ENCODE measurements around the gene COLEC11.
"Not testable (repeated sequence)": the region's sequence is repeated elsewhere in the genome, so short reads cannot be mapped to it uniquely, and the experiment has no call there.

COLEC11 gene

DNA sequence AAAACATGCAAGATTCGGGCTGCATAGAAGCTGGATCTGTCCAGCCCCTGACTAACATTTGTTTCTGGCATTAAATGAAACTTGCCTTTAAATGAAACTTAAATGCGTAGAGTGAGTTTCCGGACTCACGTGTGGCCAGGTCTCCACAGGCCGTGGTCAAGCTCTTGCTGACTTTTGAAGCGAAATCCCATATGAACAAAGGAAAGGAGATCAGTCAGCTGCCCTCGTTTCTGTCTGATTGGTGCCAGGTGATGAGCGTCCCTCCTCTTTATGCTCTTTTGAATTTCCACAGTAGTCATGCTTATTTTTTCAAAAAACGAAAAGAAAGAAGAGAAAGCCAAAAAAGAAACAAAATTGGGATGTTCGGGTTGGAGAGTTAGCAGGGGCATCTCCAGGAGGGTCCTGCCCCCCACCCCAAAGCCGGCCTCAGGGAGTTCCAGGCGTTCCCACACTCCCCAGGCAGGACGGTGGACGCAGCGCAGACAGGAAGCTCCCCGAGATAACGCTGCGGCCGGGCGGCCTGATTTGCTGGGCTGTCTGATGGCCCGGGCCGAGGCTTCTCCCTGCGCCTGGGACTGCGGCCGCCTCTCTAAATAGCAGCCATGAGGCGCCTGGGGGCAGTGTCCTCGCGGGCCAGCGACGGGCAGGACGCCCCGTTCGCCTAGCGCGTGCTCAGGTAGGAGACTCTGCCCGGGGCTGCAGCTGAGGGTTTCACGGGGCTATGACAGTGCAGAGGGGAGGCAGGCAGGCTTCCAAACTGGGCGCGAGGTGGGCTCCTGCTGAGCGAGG lies at the start of gene COLEC11:
COLEC11 (plus strand) TSS at position 620 of the 789 bp plus-strand sequence. CDS start 9,229 bp downstream, outside the sequence.
- no peak for DNase-seq

DNA sequence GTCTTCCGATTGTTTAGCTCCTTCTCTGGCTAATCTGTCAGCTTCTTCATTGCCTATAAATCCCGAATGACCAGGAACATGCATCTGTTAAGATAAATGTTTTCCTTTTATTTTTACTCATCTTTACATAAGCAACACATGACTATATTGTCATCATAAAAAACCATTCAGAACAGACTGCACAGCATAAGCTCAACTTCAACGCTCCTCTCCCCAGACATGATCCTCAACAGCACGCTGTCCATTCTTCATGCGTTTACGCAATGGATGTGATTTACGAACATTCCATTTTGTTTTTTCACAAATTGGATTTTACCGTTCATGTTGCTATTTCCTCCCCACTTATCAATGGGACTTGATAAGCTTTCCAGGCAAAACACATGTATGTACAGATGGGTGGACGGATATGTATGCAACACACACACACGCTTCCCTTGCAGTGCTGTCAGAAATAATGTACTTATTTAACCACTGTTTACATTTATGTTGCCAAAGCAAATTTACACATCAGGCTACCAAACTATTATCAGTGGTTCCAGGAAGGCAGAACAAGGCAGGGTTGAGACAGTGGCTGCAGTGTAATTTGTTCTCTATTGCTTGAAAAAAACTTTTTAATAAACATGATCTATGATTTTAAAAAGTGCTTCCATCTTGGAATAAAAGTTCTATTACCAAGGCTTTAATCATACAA lies 49.0 kb upstream of the COLEC11 start:
- no peak for DNase-seq

GRCh38 chr2:3547915-3548314 lies 47.0 kb upstream of the COLEC11 start:
- no peak for DNase-seq

DNA sequence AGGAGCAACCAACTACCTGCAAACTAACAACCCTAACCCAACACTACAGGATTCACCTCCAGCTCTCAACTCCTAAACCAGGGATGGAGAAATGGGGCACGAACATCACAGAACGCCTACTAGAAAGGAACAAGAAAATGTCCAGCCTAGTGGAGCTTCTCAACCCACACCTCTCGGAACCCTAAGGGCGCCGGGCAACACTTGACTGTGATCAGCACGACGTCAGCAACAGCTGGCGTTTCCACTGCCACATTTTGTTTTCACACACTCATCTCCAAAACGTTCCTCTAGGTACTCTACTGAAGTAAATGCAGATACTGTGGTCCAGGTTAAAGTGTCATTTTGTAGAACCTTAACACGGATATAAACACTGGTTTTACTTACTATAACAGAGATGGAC lies 41.0 kb upstream of the COLEC11 start:
- DNase-seq, result no peak

GRCh38 chr2:3557639-3558204 lies 37.2 kb upstream of the COLEC11 start:
- DNase-seq, result no peak

- DNase-seq, result peak; percentile 98
Observed at GRCh38 chr2:3558205-3559014, 36.5 kb upstream of the COLEC11 start, which contains the start of gene RNASEH1. RNASEH1 (minus strand) TSS chr2:3558333; CDS start chr2:3558260, 73 bp downstream.

GRCh38 chr2:3563521-3563976 lies 31.4 kb upstream of the COLEC11 start:
- DNase-seq, result peak; percentile 6

- no peak for DNase-seq
Observed at GRCh38 chr2:3565117-3565516, 29.8 kb upstream of the COLEC11 start.

GRCh38 chr2:3566806-3567205 lies 28.1 kb upstream of the COLEC11 start:
- DNase-seq, result no peak

DNA sequence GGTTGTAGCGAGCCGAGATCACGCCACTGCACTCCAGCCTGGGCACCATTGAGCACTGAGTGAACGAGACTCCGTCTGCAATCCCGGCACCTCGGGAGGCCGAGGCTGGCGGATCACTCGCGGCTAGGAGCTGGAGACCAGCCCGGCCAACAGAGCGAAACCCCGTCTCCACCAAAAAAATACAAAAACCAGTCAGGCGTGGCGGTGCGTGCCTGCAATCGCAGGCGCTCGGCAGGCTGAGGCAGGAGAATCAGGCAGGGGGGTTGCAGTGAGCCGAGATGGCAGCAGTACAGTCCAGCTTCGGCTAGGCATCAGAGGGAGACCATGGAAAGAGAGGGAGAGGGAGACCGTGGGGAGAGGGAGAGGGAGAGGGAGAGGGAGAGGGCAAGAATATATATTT lies 25.3 kb upstream of the COLEC11 start:
- DNase-seq, result not testable (repeated sequence)

DNA sequence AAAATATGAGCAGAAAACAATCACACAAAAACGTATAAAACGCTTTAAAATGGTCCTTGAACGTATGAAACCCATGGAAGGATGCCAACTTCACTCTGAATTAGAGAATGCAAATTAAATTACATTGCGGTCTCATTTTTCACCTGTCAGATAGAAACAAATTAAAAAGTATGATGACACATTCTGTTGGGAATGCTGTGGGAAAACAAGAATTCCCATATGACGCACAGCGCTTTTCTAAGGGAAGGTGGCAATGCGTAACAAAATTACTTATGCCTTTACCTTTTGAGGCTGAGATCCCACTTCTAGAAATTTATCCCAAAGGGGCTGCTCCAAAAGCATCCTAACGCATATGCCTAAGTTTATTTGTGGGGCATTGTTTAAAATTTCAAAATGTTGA lies 23.6 kb upstream of the COLEC11 start:
- DNase-seq, result no peak

DNA sequence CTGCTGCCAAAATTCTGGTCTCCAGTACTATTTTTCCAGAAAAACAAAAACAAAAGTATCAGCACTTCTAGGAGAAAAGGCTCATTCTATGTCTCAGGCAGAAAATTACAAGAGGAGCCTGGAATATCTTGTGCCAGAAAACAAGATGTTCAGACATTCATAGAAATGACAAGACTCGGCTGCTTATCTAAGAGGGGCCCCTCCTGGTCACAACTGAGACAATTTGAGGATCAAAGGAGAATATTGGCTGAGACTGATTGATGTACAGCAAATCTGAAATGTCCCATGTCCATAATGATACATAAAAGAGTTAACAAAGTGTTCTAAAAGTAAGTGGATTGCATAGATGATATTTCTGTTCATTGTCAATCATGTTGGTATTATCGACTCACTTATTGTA lies 22.3 kb upstream of the COLEC11 start:
- no peak for DNase-seq

GRCh38 chr2:3574155-3574554 lies 20.8 kb upstream of the COLEC11 start:
- no peak for DNase-seq

- DNase-seq, result no peak
Observed at GRCh38 chr2:3575534-3576262, 19.2 kb upstream of the COLEC11 start.

- not testable (repeated sequence) for DNase-seq
Observed at GRCh38 chr2:3576263-3576630, 18.7 kb upstream of the COLEC11 start.

DNA sequence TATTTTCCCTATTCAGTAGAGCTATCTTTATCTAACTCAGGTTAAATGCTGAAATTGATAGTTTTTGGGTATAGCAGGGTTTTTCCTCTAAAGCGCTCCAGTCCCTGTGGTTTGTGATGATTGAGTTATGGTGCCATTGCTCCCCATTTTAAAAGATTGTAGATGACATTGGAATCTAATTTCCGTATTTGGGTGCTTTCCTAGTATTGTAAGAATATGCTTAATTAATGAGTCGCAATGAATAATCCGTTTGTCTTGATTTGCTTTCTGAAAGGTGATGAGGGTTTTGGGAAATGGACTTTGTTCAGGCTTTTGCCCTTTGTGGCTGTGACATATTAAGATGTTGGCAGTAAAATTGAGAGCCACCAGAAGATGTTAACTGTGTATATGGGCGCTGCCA lies 15.9 kb upstream of the COLEC11 start:
- DNase-seq, result no peak

GRCh38 chr2:3580449-3580848 lies 14.5 kb upstream of the COLEC11 start:
- DNase-seq, result no peak

- DNase-seq, result no peak
Observed at GRCh38 chr2:3581367-3582262, 13.3 kb upstream of the COLEC11 start.

DNA sequence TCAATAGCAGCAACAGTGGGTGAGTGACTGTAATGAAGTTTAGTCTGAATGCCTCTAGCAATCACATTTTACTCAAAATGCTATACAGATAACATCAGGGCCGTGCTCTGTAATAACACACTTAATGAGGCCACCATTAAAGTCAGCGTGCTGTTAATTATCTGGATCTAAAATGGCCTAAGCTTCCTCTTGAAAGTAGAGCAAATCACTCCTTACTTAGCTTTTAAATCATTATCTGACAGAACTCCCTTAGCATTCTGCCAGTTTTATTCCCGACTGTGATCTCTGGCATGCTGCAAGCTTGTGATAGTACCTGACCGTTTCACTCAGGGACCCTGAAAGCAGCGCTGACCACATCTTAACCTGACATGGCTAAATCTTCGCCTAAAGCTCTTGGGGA lies 10.8 kb upstream of the COLEC11 start:
- DNase-seq, result no peak

- no peak for DNase-seq
Observed at GRCh38 chr2:3584608-3585260, 10.2 kb upstream of the COLEC11 start.

All from MV-4-11 (cell line).